CD14-positive monocyte (primary cell): ENCODE results near the gene EXT2. TPM values are rescaled to one million over a fixed set of nuclear protein-coding genes. Genes with fewer than 3 reads are reported as not detected.

Experiments used
- DNase-seq, 3 donors: peaks; one replicate each; pipeline ENCODE4 v3.0.0-alpha.2; 2011 to 2022
- H2AFZ ChIP-seq: 2 replicates; pipeline ENCODE4 v1.6.0; 2012; ENCODE audit warnings: mild to moderate bottlenecking, low read depth, low read length, inconsistent platforms; ENCODE audit not compliant: insufficient read depth, poor library complexity, severe bottlenecking
- H3K27ac ChIP-seq, 2 donors: 1 replicate in 1 of 2; 2 replicates in 1 of 2; pipeline ENCODE4 v1.5.1; 2012 to 2013; ENCODE audit warnings: low read length in 2 of 2, control low read depth in 1 of 2, inconsistent platforms in 1 of 2, low read depth in 1 of 2, mild to moderate bottlenecking in 1 of 2
- H3K27me3 ChIP-seq, 2 donors: one replicate each; pipeline versions ENCODE4 v1.6.0 to v1.6.1; 2011 to 2013; ENCODE audit warnings: low read length in 2 of 2; ENCODE audit not compliant: control insufficient read depth in 2 of 2, insufficient read depth in 2 of 2
- H3K36me3 ChIP-seq, 2 donors: replicated peaks in 1 of 2; 1 replicate in 1 of 2; 2 replicates in 1 of 2; pipeline versions ENCODE4 v1.5.1 to v1.6.1; 2012 to 2013; ENCODE audit warnings: low read length in 2 of 2, control low read depth in 1 of 2, inconsistent platforms in 1 of 2, mild to moderate bottlenecking in 1 of 2; ENCODE audit not compliant: insufficient read depth in 2 of 2, control insufficient read depth in 1 of 2
- H3K4me1 ChIP-seq, 2 donors: 1 replicate in 1 of 2; 2 replicates in 1 of 2; pipeline versions ENCODE4 v1.5.1 to v1.6.1; 2012 to 2013; ENCODE audit warnings: low read length in 2 of 2, control low read depth in 1 of 2, inconsistent platforms in 1 of 2, mild to moderate bottlenecking in 1 of 2, moderate library complexity in 1 of 2; ENCODE audit not compliant: insufficient read depth in 2 of 2, control insufficient read depth in 1 of 2
- H3K4me2 ChIP-seq: replicated peaks from 2 replicates; pipeline ENCODE3; 2012; ENCODE audit warnings: low read length, moderate library complexity, mild to moderate bottlenecking; ENCODE audit not compliant: poor library complexity, severe bottlenecking; ENCODE audit errors: extremely low read depth
- H3K4me3 ChIP-seq, 3 experiments: fragments of 200-600 bp in 1 of 3; sonication (generic) in 1 of 3; replicated peaks in 1 of 3; 1 replicate in 2 of 3; 2 replicates in 1 of 3; pipeline ENCODE4 v1.5.1; 2011 to 2013; ENCODE audit warnings: low read length in 3 of 3, mild to moderate bottlenecking in 3 of 3, control low read depth in 2 of 3, low read depth in 2 of 3, inconsistent platforms in 1 of 3, moderate library complexity in 1 of 3
- H3K79me2 ChIP-seq: 2 replicates; pipeline ENCODE4 v1.6.0; 2012; ENCODE audit warnings: mild to moderate bottlenecking, control low read depth, inconsistent platforms, low read length, moderate library complexity; ENCODE audit not compliant: insufficient read depth
- H3K9ac ChIP-seq: 2 replicates; pipeline ENCODE4 v1.6.0; 2017; ENCODE audit warnings: low read length, mild to moderate bottlenecking; ENCODE audit not compliant: insufficient read depth, poor library complexity, severe bottlenecking
- H3K9me3 ChIP-seq, 2 donors: replicated peaks in 1 of 2; 1 replicate in 1 of 2; 2 replicates in 1 of 2; pipeline versions ENCODE4 v1.5.1 to v1.6.1; 2012 to 2013; ENCODE audit warnings: low read length in 2 of 2, control low read depth in 1 of 2; ENCODE audit not compliant: control insufficient read depth in 1 of 2, insufficient read depth in 1 of 2
- H4K20me1 ChIP-seq: 2 replicates; pipeline ENCODE4 v1.6.0; 2012; ENCODE audit warnings: mild to moderate bottlenecking, low read length, control low read depth, moderate library complexity; ENCODE audit not compliant: insufficient read depth
- H3K27ac Mint-ChIP-seq, 7 donors: one replicate each; pipeline ENCODE4 v1.8.0; 2020; ENCODE audit warnings: mild to moderate bottlenecking in 7 of 7, mixed read lengths in 7 of 7, moderate library complexity in 6 of 7, inconsistent platforms in 2 of 7
- H3K27me3 Mint-ChIP-seq, 3 donors: one replicate each; pipeline ENCODE4 v1.8.0; 2021 to 2022; ENCODE audit warnings: low read depth in 3 of 3, mild to moderate bottlenecking in 3 of 3, mixed read lengths in 3 of 3, moderate library complexity in 3 of 3, inconsistent platforms in 1 of 3
- H3K36me3 Mint-ChIP-seq, 2 donors: one replicate each; pipeline ENCODE4 v1.8.0; 2020; ENCODE audit warnings: mixed read lengths in 2 of 2, inconsistent platforms in 1 of 2, mild to moderate bottlenecking in 1 of 2
- H3K4me1 Mint-ChIP-seq: one replicate; pipeline ENCODE4 v1.8.0; 2020; ENCODE audit warnings: mild to moderate bottlenecking, mixed read lengths
- H3K4me3 Mint-ChIP-seq, 2 donors: one replicate each; pipeline ENCODE4 v1.8.0; 2020; ENCODE audit warnings: mild to moderate bottlenecking in 2 of 2, mixed read lengths in 2 of 2, moderate library complexity in 1 of 2
- H3K9me3 Mint-ChIP-seq, 7 donors: one replicate each; pipeline ENCODE4 v1.8.0; 2020 to 2022; ENCODE audit warnings: mixed read lengths in 7 of 7, mild to moderate bottlenecking in 6 of 7, moderate library complexity in 6 of 7, inconsistent platforms in 2 of 7
- WGBS: methylation state at CpG from one replicate; pipeline ENCODE4 v1.1.5; 2013; ENCODE audit warnings: missing lambda C conversion rate; ENCODE audit not compliant: insufficient coverage; 5-methylcytosine and 5-hydroxymethylcytosine counted together
- intact Hi-C, 2 donors: fragments of 100-400 bp; cut with micrococcal nuclease; formaldehyde crosslinking; loops; one replicate each; pipeline versions ENCODE4 v1.15.0 to v1.15.1; 2023
- polyA plus RNA-seq, 3 donors: library from polyadenylated mRNA; depleted of rRNA in 1 of 3; unstranded in 2 of 3; stranded (reverse) in 1 of 3; fragments of 300-500 nt in 2 of 3; fragments of >200 nt in 1 of 3; fragmentation: Illumina TruSeq in 2 of 3; gene quantifications; 1 replicate in 2 of 3; 2 replicates in 1 of 3; pipeline ENCODE4 v1.2.3, GENCODE V29; 2012 to 2021
- TF ChIP-seq, protein P1 (sequence below): fragments of 200-600 bp; IDR thresholded peaks from one replicate; pipeline ENCODE4 v1.8.0; 2022; ENCODE audit warnings: antibody characterized with exemption, mild to moderate bottlenecking

EXT2 gene
- polyA plus RNA-seq, 3 donors: 17.2 to 41.1 (median 34.2) TPM

DNA sequence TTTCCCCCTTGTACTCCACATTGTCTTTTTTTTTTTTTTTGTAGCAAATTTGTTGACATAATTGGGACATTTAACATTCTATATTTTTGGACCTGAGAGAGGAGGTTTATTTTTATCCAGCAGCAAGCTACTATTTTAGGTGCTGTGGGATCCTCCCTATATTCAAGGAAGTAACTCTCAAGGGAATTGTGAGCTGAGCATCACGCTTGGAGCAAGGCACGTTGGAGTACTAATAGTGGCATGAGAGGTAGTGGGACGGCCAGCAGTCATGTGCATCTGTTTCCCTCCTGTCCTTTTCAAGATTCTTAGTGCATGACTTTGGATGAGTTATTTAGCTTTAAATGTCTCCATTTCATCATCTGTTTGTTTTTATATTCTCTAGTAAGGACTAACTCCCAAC lies 52.3 kb downstream of the EXT2 start:
- intact Hi-C loops: no loop called here
- TF ChIP-seq, protein P1, sequence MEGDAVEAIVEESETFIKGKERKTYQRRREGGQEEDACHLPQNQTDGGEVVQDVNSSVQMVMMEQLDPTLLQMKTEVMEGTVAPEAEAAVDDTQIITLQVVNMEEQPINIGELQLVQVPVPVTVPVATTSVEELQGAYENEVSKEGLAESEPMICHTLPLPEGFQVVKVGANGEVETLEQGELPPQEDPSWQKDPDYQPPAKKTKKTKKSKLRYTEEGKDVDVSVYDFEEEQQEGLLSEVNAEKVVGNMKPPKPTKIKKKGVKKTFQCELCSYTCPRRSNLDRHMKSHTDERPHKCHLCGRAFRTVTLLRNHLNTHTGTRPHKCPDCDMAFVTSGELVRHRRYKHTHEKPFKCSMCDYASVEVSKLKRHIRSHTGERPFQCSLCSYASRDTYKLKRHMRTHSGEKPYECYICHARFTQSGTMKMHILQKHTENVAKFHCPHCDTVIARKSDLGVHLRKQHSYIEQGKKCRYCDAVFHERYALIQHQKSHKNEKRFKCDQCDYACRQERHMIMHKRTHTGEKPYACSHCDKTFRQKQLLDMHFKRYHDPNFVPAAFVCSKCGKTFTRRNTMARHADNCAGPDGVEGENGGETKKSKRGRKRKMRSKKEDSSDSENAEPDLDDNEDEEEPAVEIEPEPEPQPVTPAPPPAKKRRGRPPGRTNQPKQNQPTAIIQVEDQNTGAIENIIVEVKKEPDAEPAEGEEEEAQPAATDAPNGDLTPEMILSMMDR: no peak
- Mint-ChIP-seq H3K27ac (no peak overlapping the region), H3K27me3 (peaks cover 0 to 2% (median 0%) of the 10 kb centered on the region in 3 donors), H3K4me1 (peaks cover 5% of the 10 kb centered on the region), H3K9me3 (peaks cover 0 to 10% (median 2%) of the 10 kb centered on the region in 7 donors), H3K4me3 (no peak overlapping the region), H3K36me3 (peaks cover 57 to 60% of the 10 kb centered on the region in 2 donors)
- no peak overlapping the region for H3K27ac ChIP-seq
- no peak overlapping the region for H3K4me2 ChIP-seq
- H3K4me3 ChIP-seq: no peak overlapping the region
- no peaks in the 10 kb centered on the region for H3K27me3 ChIP-seq
- no peak overlapping the region for H3K9ac ChIP-seq
- H3K9me3 ChIP-seq: no peaks in the 10 kb centered on the region
- H3K79me2 ChIP-seq: no peaks in the 10 kb centered on the region
- peaks cover 0 to 6% of the 10 kb centered on the region in 2 donors for H3K4me1 ChIP-seq
- H2AFZ ChIP-seq: no peak overlapping the region
- no peaks in the 10 kb centered on the region for H4K20me1 ChIP-seq
- no peak for DNase-seq
- H3K36me3 ChIP-seq: peaks cover 9 to 60% of the 10 kb centered on the region in 2 donors
- WGBS: 100% methylated on average over 1 of the region's 3 CpGs

DNA sequence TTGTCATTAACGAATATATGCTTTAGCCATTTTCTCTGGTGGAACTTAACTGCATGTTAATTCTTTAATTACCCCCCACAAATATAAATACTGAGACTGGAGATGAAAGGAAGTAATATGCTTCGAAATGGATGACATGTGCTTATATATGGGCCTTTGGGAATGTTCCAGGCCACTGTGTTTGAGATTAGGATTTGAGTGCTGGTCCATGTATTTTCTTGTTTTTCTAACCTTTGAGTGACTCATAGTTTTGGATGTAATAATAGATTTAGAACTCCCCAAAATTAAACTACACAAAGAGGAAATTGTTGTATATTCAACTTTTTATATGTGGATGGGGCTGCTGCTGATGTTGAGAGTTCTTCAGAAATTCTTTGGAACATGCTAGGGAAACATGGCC lies 54.2 kb downstream of the EXT2 start:
- no peak overlapping the region for H3K27ac ChIP-seq
- peaks cover 0 to 11% (median 6%) of the 10 kb centered on the region in 7 donors for H3K9me3 Mint-ChIP-seq
- H3K4me1 Mint-ChIP-seq: peaks cover under 1% of the 10 kb centered on the region
- H3K4me3 ChIP-seq: no peak overlapping the region
- H4K20me1 ChIP-seq: no peaks in the 10 kb centered on the region
- intact Hi-C loops: no loop called here
- DNase-seq: no peak
- H2AFZ ChIP-seq: no peak overlapping the region
- H3K9ac ChIP-seq: no peak overlapping the region
- H3K4me2 ChIP-seq: no peak overlapping the region
- no peaks in the 10 kb centered on the region for H3K9me3 ChIP-seq
- H3K36me3 ChIP-seq: peaks cover 7 to 54% of the 10 kb centered on the region in 2 donors
- H3K79me2 ChIP-seq: no peaks in the 10 kb centered on the region
- TF ChIP-seq, protein P1: no peak
- no peaks in the 10 kb centered on the region for H3K27me3 Mint-ChIP-seq
- no CpG with 5 or more reads among the region's 2 CpGs for WGBS
- no peak overlapping the region for H3K4me3 Mint-ChIP-seq
- H3K27ac Mint-ChIP-seq: no peak overlapping the region
- H3K4me1 ChIP-seq: no peaks in the 10 kb centered on the region
- peaks cover 59 to 61% of the 10 kb centered on the region in 2 donors for H3K36me3 Mint-ChIP-seq
- no peaks in the 10 kb centered on the region for H3K27me3 ChIP-seq
